SHP77 (cell line): ENCODE data around the gene COG8.
A peak's percentile ranks its signal among the peaks of the same experiment; 100 is the strongest.
"Not testable (repeated sequence)": the region's sequence is repeated elsewhere in the genome, so short reads cannot be mapped to it uniquely, and the experiment has no call there.

Source experiments
- DNase-seq, 2 experiments: peaks; one replicate each; lab custom pipeline; 2025; lab: John Stamatoyannopoulos, UW

COG8 gene

GRCh38 chr16:69339289-69340094, at the start of gene COG8, which contains the start of gene NIP7:
TSS of gene COG8 (minus strand) at chr16:69339564. CDS start at chr16:69339552, 12 bp downstream.
TSS of gene NIP7 (plus strand) at chr16:69339772. CDS start at chr16:69339830, 58 bp downstream.
- DNase-seq, result peak; percentile 99

GRCh38 chr16:69386596-69386995, 47.2 kb upstream of the COG8 start:
- DNase-seq, result no peak

- DNase-seq, result no peak
Measured at GRCh38 chr16:69384974-69385373, 45.6 kb upstream of the COG8 start.

GRCh38 chr16:69382421-69382820, 43.1 kb upstream of the COG8 start:
- no peak for DNase-seq

- DNase-seq, result no peak
Measured at GRCh38 chr16:69381231-69381630, 41.9 kb upstream of the COG8 start.

GRCh38 chr16:69378760-69379159, 39.4 kb upstream of the COG8 start:
- no peak for DNase-seq

GRCh38 chr16:69378036-69378435, 38.7 kb upstream of the COG8 start:
- DNase-seq, result no peak

- DNase-seq, result no peak
Measured at GRCh38 chr16:69376393-69377059, 37.2 kb upstream of the COG8 start.

- DNase-seq, result no peak
Measured at GRCh38 chr16:69373019-69373418, 33.7 kb upstream of the COG8 start.

- no peak for DNase-seq
Measured at GRCh38 chr16:69371564-69371963, 32.2 kb upstream of the COG8 start.

- DNase-seq, result no peak
Measured at GRCh38 chr16:69368866-69369265, 29.5 kb upstream of the COG8 start.

GRCh38 chr16:69367980-69368379, 28.6 kb upstream of the COG8 start:
- DNase-seq, result no peak

- DNase-seq, result no peak
Measured at GRCh38 chr16:69366431-69366830, 27.1 kb upstream of the COG8 start.

GRCh38 chr16:69365901-69366300, 26.5 kb upstream of the COG8 start:
- no peak for DNase-seq

- DNase-seq, result no peak
Measured at GRCh38 chr16:69364088-69364487, 24.7 kb upstream of the COG8 start.

- no peak for DNase-seq
Measured at GRCh38 chr16:69363281-69363717, 23.9 kb upstream of the COG8 start.

GRCh38 chr16:69360070-69360469, 20.7 kb upstream of the COG8 start:
- not testable (repeated sequence) for DNase-seq

- DNase-seq, result no peak
Measured at GRCh38 chr16:69351309-69352027, 12.1 kb upstream of the COG8 start, which contains the start of gene TMED6. TSS of gene TMED6 (minus strand) at chr16:69351786. CDS start at chr16:69351753, 33 bp downstream.

- no peak for DNase-seq
Measured at GRCh38 chr16:69350536-69351133, 11.3 kb upstream of the COG8 start.

- no peak for DNase-seq
Measured at GRCh38 chr16:69349536-69349935, 10.2 kb upstream of the COG8 start.

- DNase-seq, result no peak
Measured at GRCh38 chr16:69348222-69348621, 8.9 kb upstream of the COG8 start.

- no peak for DNase-seq
Measured at GRCh38 chr16:69346683-69347082, 7.3 kb upstream of the COG8 start.
